Measurements from ENCODE around the gene BCR.
A peak's percentile ranks its signal among the peaks of the same experiment; 100 is the strongest.

Gene BCR

DNA sequence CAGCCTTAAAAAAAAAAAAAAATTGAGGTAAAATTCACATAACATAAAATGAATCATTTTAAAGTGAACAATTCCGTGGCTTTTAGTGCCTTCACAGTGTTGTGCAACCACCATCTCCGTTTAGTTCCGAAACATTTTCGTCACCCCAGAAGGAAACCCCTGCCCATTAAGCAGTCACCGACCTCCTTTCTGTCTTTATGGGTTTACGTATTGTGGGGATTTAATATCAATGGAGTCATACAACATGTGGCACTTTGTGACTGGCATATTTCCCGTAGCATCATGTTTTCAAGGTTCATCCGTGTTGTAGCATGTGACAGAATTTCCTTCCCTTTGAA lies 65.5 kb downstream of the BCR start:
- DNase-seq (ENCODE audit: low read depth): no peak

DNA sequence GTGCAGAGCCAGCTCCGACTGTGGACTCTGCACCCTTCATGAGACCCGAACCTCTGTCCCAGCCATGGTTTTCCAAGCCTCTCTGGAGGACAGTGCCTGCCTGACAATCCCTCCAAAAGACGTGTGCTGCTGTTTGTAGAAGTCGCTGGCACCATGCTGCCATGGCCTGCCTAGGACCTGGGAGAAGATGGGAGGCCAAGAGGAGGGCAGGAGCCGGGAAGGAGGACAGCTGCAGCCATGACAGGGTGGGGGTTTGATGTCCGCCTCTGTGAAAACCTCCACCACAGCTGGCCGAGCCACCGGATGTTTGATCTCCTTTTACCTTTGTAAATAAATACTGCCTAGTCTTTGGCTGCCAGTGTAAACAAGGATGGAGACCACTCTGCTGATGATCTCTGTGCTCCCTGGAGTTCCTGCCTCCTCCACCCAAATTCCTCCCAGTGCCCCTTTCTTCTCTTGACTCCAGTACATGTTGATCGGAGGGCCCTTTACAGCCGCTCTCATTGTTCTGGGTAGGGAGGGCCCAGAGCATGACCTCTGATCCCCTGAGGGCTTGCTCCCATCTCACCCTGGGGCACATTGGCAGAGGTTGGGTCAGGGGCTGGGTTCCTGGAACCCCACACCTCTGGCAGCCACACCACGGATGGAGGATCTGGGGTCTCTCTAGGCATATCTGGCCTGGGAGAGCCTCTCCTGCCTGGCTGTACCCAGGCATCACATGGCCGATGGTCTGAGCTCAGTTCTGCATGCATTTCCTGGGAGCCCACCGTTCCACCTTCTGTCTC lies 66.9 kb downstream of the BCR start:
- no peak for DNase-seq (ENCODE audit: low read depth)

GRCh38 chr22:23248583-23248982 lies 68.3 kb downstream of the BCR start:
- DNase-seq (ENCODE audit: low read depth): no peak

- DNase-seq (ENCODE audit: low read depth): no peak
Measured at GRCh38 chr22:23250056-23250784, 69.9 kb downstream of the BCR start.

DNA sequence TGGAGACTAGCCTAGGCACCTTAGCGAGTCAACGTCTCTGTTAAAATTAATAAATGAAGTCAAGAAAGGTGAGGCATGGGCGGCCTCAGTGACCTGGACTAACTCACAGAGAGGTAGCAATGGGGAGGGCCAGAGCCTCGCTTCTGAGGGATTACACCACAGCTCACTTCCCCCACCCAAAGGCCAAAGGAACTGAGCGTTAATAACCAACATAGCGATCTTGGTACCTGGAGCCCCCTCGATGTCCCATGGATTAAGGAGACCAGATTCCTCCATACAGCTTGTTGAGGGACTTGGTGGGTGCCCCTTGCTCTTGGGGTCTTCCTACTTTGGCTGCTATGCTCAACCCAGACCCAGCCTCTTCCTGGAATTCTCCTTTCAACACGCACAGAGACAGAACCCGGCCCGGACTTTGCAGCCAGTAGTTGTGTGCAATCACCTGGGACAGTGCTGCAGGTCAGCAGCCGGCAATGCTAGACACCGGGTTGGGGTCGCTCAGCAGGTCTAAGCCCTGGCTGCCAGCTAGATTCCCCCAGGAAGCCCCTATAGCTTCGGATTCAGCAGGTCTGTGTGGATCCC lies 70.6 kb downstream of the BCR start:
- no peak for DNase-seq (ENCODE audit: low read depth)

DNA sequence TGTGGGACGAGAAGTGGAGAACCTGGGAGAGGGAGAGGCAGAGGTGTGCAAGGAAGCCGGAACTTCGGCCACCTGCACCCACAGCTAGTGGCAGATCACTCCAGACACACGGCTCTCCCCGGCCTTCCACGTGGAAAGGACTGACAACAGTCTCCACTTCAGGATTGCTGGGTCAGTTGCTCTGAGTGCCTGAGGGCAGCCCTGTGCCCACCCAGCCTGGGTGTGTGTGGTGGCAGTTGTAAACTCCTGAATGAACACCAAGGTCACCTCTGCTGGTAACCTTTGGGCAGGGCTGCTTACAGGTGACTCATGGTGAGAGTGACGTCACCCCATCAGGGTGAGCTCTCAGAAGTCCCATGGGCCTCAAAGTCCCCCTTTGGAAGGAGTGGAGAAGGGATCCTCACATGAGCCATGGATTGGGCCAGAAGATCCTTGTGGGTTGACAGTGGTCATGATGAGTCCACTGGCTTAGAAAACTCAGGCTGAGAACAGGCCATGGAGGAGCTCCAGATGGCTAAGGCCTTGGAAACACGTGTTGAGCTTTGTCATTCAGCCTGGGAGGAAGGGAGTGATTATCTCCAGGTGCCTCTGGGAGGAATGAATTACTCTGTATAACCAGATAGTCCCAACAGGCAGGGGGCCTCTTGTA lies 71.3 kb downstream of the BCR start:
- no peak for DNase-seq (ENCODE audit: low read depth)

- DNase-seq (ENCODE audit: low read depth): no peak
Measured at GRCh38 chr22:23253475-23254055, 73.3 kb downstream of the BCR start.

DNA sequence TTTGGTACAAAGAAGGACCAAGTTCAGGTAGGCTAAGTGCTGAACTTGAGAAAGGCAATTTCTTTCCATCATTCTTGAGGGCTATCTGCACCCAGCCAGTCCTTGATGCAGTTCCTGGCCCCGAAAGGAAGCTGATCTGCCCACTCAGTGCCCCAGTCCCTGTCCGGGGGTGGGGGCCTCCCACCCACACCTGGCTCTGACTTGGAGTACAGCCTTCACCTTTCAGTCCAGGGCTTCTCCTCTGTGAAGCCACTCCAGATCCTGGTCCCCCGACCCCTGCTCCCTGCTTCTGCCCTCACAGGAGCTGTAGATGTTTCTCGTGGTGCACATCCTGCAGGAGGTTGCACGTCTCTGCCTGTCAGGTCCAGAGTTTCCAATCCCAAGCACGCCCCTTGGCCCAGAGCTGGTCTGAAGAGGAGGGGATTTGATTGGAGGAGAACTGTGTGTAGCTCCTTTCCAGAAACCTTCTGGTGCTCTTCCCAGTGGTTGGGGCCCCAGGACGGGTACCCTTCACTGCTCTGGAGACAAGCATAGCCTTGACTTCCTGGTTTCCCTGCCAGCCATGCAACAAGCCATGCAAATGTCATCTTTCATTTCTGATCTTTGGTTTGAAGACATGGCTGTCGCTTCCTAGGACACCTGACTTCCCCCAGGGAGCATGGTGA lies 75.3 kb downstream of the BCR start:
- DNase-seq (ENCODE audit: low read depth): no peak

GRCh38 chr22:23256171-23256932 lies 76.0 kb downstream of the BCR start:
- no peak for DNase-seq (ENCODE audit: low read depth)

GRCh38 chr22:23256986-23257888 lies 76.9 kb downstream of the BCR start:
- DNase-seq (ENCODE audit: low read depth): peak; percentile 39

GRCh38 chr22:23257889-23258825 lies 77.8 kb downstream of the BCR start:
- no peak for DNase-seq (ENCODE audit: low read depth)

- DNase-seq (ENCODE audit: low read depth): no peak
Measured at GRCh38 chr22:23258826-23259170, 78.5 kb downstream of the BCR start.

DNA sequence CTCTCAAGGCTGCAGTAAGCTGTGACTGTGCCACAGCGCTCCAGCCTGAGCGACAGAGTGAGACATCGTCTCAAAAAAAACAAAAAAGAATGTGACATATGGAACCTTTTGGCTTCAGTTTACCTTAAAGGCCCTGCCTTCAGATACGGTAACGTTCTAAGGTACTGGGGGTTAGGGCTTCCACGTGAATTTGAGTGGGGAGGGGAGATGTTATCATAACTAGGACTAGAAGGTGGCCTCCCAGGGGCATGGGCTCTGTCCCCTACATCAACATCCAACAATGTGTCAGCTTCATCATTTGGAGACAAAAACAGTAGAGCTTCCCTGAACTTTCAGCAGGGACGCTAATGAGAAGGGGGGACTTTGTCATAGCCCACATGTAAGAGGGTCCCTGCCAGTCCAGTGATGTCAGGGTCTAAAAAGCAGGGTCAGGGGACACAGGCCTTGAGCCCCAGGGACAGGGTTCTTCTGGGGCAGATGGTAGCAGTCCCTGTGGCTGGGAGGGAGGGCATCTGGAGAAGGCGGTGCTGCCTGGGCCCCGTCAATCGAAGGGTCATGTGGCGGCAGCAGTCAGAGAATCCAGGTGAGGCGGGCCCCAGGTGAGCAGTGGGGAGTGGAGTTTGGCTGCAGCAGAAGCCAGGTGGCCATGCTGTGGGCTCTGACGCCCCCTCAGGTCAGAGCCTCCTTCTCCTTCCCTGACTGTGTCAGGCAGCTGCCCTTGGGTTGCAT lies 79.8 kb downstream of the BCR start:
- no peak for DNase-seq (ENCODE audit: low read depth)

GRCh38 chr22:23260645-23261581 lies 80.6 kb downstream of the BCR start:
- DNase-seq (ENCODE audit: low read depth): no peak

DNA sequence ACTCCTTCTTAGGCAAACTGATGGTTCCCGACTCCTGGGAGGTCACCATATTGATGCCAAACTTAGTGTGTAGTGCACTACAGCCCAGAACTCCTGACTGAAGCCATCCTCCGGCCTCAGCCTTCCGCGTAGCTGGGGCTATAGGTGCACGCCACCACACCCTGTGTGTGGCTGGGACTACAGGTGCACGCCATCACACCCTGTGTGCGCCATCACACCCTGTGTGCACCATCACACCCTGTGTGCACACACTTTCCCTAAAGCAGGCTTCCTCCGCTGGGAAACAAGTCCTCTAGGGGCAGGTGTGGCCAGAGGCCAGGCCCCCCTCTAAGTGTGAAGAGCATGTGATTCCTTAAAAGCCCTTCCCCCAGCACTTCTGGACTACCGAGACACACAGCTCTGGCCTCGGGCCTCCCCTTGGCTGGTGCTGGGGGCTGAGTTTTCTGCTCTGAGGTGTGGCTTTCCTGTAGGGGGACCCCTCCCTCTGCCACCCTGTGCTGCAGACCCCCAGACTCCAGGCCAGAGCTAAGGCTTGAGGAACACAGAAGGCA lies 81.7 kb downstream of the BCR start:
- no peak for DNase-seq (ENCODE audit: low read depth)

GRCh38 chr22:23262518-23263332 lies 82.4 kb downstream of the BCR start:
- DNase-seq (ENCODE audit: low read depth): no peak
